Trophoblast cell (in vitro differentiated cells and primary cell): ENCODE measurements around the gene EPS8.

Experiments
- DNase-seq, 2 donors: peaks; one replicate each; pipeline ENCODE4 v3.0.0-alpha.2; 2016
- H2AFZ ChIP-seq: 2 replicates; pipeline ENCODE4 v1.6.1; 2013; ENCODE audit warnings: low read length, moderate library complexity, mild to moderate bottlenecking; ENCODE audit not compliant: insufficient read depth, poor library complexity
- H2AK5ac ChIP-seq: 2 replicates; pipeline ENCODE4 v1.6.1; 2013; ENCODE audit warnings: mild to moderate bottlenecking, low read length
- H2BK120ac ChIP-seq: 2 replicates; pipeline ENCODE4 v1.6.1; 2013; ENCODE audit warnings: low read length, mild to moderate bottlenecking, moderate library complexity; ENCODE audit not compliant: insufficient read depth, poor library complexity
- H2BK12ac ChIP-seq: 2 replicates; pipeline ENCODE4 v1.6.1; 2013; ENCODE audit warnings: mild to moderate bottlenecking, low read length, moderate library complexity
- H2BK5ac ChIP-seq: 2 replicates; pipeline ENCODE4 v1.6.1; 2013; ENCODE audit warnings: low read length, low read depth, moderate library complexity, mild to moderate bottlenecking; ENCODE audit not compliant: poor library complexity
- H3K14ac ChIP-seq: 2 replicates; pipeline ENCODE4 v1.6.1; 2013; ENCODE audit warnings: mild to moderate bottlenecking, low read length
- H3K18ac ChIP-seq: 2 replicates; pipeline ENCODE4 v1.6.1; 2013; ENCODE audit warnings: mild to moderate bottlenecking, low read length
- H3K23ac ChIP-seq: 2 replicates; pipeline ENCODE4 v1.6.1; 2013; ENCODE audit warnings: low read length
- H3K27ac ChIP-seq: 2 replicates; pipeline ENCODE4 v1.5.1; 2013; ENCODE audit warnings: low read depth, mild to moderate bottlenecking, inconsistent platforms, low read length, moderate library complexity
- H3K27me3 ChIP-seq: 2 replicates; pipeline ENCODE4 v1.6.1; 2013; ENCODE audit warnings: inconsistent platforms, mild to moderate bottlenecking, low read length, moderate library complexity; ENCODE audit not compliant: insufficient read depth
- H3K36me3 ChIP-seq, 2 experiments: 1 replicate in 1 of 2; 2 replicates in 1 of 2; pipeline ENCODE4 v1.6.1; 2013; ENCODE audit warnings: low read length in 2 of 2, mild to moderate bottlenecking in 2 of 2, moderate library complexity in 1 of 2; ENCODE audit not compliant: insufficient read depth in 2 of 2, control insufficient read depth in 1 of 2
- H3K4ac ChIP-seq: 2 replicates; pipeline ENCODE4 v1.6.1; 2013; ENCODE audit warnings: low read depth, mild to moderate bottlenecking, low read length, moderate library complexity
- H3K4me1 ChIP-seq, 2 experiments: 1 replicate in 1 of 2; 2 replicates in 1 of 2; pipeline ENCODE4 v1.6.1; 2013; ENCODE audit warnings: low read length in 2 of 2, mild to moderate bottlenecking in 2 of 2, moderate library complexity in 1 of 2; ENCODE audit not compliant: insufficient read depth in 2 of 2, control insufficient read depth in 1 of 2
- H3K4me2 ChIP-seq: 2 replicates; pipeline ENCODE4 v1.6.1; 2013; ENCODE audit warnings: inconsistent platforms, mild to moderate bottlenecking, low read length, moderate library complexity
- H3K4me3 ChIP-seq: 2 replicates; pipeline ENCODE4 v1.5.1; 2013; ENCODE audit warnings: mild to moderate bottlenecking, low read depth, low read length, inconsistent platforms
- H3K79me1 ChIP-seq: one replicate; pipeline ENCODE4 v1.6.1; 2013; ENCODE audit warnings: low read length
- H3K79me2 ChIP-seq: 2 replicates; pipeline ENCODE4 v1.6.1; 2013; ENCODE audit warnings: low read length, mild to moderate bottlenecking; ENCODE audit not compliant: control insufficient read depth, insufficient read depth, poor library complexity
- H3K9ac ChIP-seq: 2 replicates; pipeline ENCODE4 v1.6.1; 2013; ENCODE audit warnings: mild to moderate bottlenecking, low read length
- H3K9me3 ChIP-seq: 2 replicates; pipeline ENCODE4 v1.6.1; 2013; ENCODE audit warnings: low read depth, mild to moderate bottlenecking, control low read depth, inconsistent platforms, low read length; ENCODE audit not compliant: insufficient read depth
- H4K12ac ChIP-seq: 2 replicates; pipeline ENCODE4 v1.6.1; 2013; ENCODE audit warnings: low read depth, mild to moderate bottlenecking, low read length, moderate library complexity
- H4K8ac ChIP-seq: 2 replicates; pipeline ENCODE4 v1.6.1; 2013; ENCODE audit warnings: low read depth, mild to moderate bottlenecking, low read length, moderate library complexity
- H4K91ac ChIP-seq: one replicate; pipeline ENCODE4 v1.6.1; 2013; ENCODE audit warnings: low read depth, mild to moderate bottlenecking, low read length, moderate library complexity
- WGBS: extraction: QIAGEN DNeasy Blood & Tissue Kit; methylation state at CpG from one replicate; pipeline ENCODE4 v1.1.7; 2013; ENCODE audit warnings: missing lambda C conversion rate; ENCODE audit not compliant: insufficient read length, insufficient coverage; ENCODE audit errors: extremely low coverage; 5-methylcytosine and 5-hydroxymethylcytosine counted together

EPS8 gene

DNA sequence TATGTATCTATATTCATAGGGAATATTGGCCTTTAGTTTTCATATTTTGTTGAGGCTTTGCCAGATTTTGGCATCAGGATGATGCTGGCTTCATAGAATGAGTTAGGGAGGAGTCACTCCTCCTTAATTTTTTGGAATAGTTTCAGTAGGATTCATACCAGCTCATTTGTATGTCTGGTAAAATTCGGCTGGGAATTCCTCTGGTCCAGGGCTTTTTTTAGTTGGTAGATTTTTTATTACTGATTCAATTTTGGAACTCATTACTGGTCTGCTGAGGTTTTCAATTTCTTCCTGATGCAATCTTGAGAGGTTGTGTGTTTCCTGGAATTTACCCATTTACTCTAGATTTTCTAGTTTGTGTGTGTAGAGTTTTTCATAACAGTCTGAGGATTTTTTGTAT, 175.2 kb downstream of the EPS8 start:
- H3K23ac ChIP-seq: no peak overlapping the region
- H3K4me2 ChIP-seq: no peak overlapping the region
- H3K9ac ChIP-seq: no peak overlapping the region
- no peak overlapping the region for H2AFZ ChIP-seq
- H4K12ac ChIP-seq: no peak overlapping the region
- H4K91ac ChIP-seq: no peak overlapping the region
- no CpG with 5 or more reads among the region's 1 CpG for WGBS
- H3K4me3 ChIP-seq: no peak overlapping the region
- no peak for DNase-seq
- H2BK12ac ChIP-seq: no peak overlapping the region
- no peak overlapping the region for H2BK5ac ChIP-seq
- no peak overlapping the region for H2BK120ac ChIP-seq
- no peaks in the 10 kb centered on the region for H3K4me1 ChIP-seq
- H2AK5ac ChIP-seq: no peak overlapping the region
- no peaks in the 10 kb centered on the region for H3K36me3 ChIP-seq
- H3K27ac ChIP-seq: no peak overlapping the region
- H3K4ac ChIP-seq: no peak overlapping the region
- H3K9me3 ChIP-seq: peaks cover 2% of the 10 kb centered on the region
- H3K79me2 ChIP-seq: no peaks in the 10 kb centered on the region
- H3K18ac ChIP-seq: no peak overlapping the region
- H3K79me1 ChIP-seq: no peaks in the 10 kb centered on the region
- H3K27me3 ChIP-seq: no peaks in the 10 kb centered on the region
- H3K14ac ChIP-seq: no peak overlapping the region
- no peak overlapping the region for H4K8ac ChIP-seq

GRCh38 chr12:15608941-15609340, 180.2 kb downstream of the EPS8 start:
- no CpG with 5 or more reads among the region's 1 CpG for WGBS
- Histone ChIP-seq H2BK5ac (no peak overlapping the region), H3K4me1 (no peaks in the 10 kb centered on the region), H3K27ac (no peak overlapping the region), H3K14ac (no peak overlapping the region), H3K27me3 (no peaks in the 10 kb centered on the region), H3K9me3 (no peaks in the 10 kb centered on the region), H3K23ac (no peak overlapping the region), H3K79me1 (no peaks in the 10 kb centered on the region), H4K8ac (no peak overlapping the region), H3K18ac (no peak overlapping the region), H2BK12ac (no peak overlapping the region), H3K4me3 (no peak overlapping the region), H3K9ac (no peak overlapping the region), H3K79me2 (no peaks in the 10 kb centered on the region), H2AK5ac (no peak overlapping the region), H3K4me2 (no peak overlapping the region), H2BK120ac (no peak overlapping the region), H4K91ac (no peak overlapping the region), H3K4ac (no peak overlapping the region), H4K12ac (no peak overlapping the region), H2AFZ (no peak overlapping the region), H3K36me3 (no peaks in the 10 kb centered on the region)
- no peak for DNase-seq

GRCh38 chr12:15608406-15608805, 180.8 kb downstream of the EPS8 start:
- Histone ChIP-seq H2AFZ (no peak overlapping the region), H3K4me3 (no peak overlapping the region), H3K4me2 (no peak overlapping the region), H3K79me2 (no peaks in the 10 kb centered on the region), H3K14ac (no peak overlapping the region), H3K27ac (no peak overlapping the region), H3K9ac (no peak overlapping the region), H4K91ac (no peak overlapping the region), H4K8ac (no peak overlapping the region), H2BK120ac (no peak overlapping the region), H3K27me3 (no peaks in the 10 kb centered on the region), H3K36me3 (no peaks in the 10 kb centered on the region), H2AK5ac (no peak overlapping the region), H3K18ac (no peak overlapping the region), H2BK12ac (no peak overlapping the region), H3K79me1 (no peaks in the 10 kb centered on the region), H4K12ac (no peak overlapping the region), H3K23ac (no peak overlapping the region), H2BK5ac (no peak overlapping the region), H3K4me1 (no peaks in the 10 kb centered on the region), H3K4ac (no peak overlapping the region), H3K9me3 (no peaks in the 10 kb centered on the region)
- WGBS: no CpG with 5 or more reads among the region's 1 CpG
- no peak for DNase-seq

DNA sequence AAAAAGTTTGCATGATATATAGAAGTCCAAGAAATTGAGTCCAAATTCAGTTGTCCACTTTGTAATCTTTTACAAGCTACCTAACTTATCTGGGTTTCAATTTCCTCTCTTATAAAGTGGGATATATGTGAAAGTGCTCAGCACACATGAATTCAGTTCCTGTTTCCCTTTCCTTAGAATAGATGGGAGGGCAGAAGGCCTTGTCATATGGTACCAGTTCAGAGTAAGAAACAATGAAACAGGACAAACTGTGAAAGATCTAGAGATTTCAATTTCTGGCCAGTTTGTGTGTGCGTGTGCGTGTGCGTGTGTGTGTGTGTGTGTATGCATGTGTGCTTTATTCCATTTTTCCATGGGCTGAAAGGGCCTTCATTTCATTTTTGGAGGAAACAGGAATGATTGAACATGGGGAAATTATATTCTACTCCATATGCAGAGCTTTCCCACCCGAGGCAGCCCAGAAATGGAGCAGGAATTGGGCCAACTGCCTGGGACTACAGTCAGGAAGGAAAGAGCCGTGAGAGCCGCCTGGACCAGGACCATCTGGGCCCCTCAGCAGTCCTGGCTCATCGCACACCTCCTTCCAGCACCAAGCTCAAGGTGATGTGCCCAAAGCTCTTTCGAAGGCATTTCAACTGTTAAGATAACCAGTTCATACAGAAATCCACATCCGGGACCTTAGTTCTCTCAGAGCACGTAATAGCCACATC, 183.2 kb downstream of the EPS8 start:
- WGBS: no CpG with 5 or more reads among the region's 10 CpGs
- no peak overlapping the region for H2BK12ac ChIP-seq
- H2AK5ac ChIP-seq: no peak overlapping the region
- no peak overlapping the region for H3K4ac ChIP-seq
- no peak overlapping the region for H4K8ac ChIP-seq
- no peak overlapping the region for H3K18ac ChIP-seq
- no peak overlapping the region for H2BK5ac ChIP-seq
- no peak overlapping the region for H3K14ac ChIP-seq
- no peak overlapping the region for H4K12ac ChIP-seq
- H3K4me1 ChIP-seq: no peaks in the 10 kb centered on the region
- no peak overlapping the region for H3K4me2 ChIP-seq
- no peaks in the 10 kb centered on the region for H3K9me3 ChIP-seq
- H3K27ac ChIP-seq: no peak overlapping the region
- no peak overlapping the region for H2AFZ ChIP-seq
- no peak overlapping the region for H4K91ac ChIP-seq
- H3K23ac ChIP-seq: no peak overlapping the region
- no peak for DNase-seq
- no peak overlapping the region for H2BK120ac ChIP-seq
- no peaks in the 10 kb centered on the region for H3K27me3 ChIP-seq
- H3K79me2 ChIP-seq: no peaks in the 10 kb centered on the region
- no peak overlapping the region for H3K4me3 ChIP-seq
- H3K9ac ChIP-seq: no peak overlapping the region
- H3K36me3 ChIP-seq: no peaks in the 10 kb centered on the region
- no peaks in the 10 kb centered on the region for H3K79me1 ChIP-seq
